HCT116 (cell line): ENCODE results near the gene DDX10. TPM values are rescaled to one million over a fixed set of nuclear protein-coding genes. Genes with fewer than 3 reads are reported as not detected.

Source experiments
- ATAC-seq: fragments of 200-7000 bp; cut with Tn5 transposase; 2 replicates; pipeline ENCODE4 v1.9.1; 2020; ENCODE audit warnings: mild to moderate bottlenecking, moderate library complexity
- BruUV-seq: library from RNA; stranded (reverse); fragments of 400-500 nt; replicated peaks from 2 replicates; lab custom pipeline; 2021; lab: Mats Ljungman, UMichigan
- CTCF ChIA-PET: fragments of 300-600 bp; sonication (Branson Sonifier 250); formaldehyde crosslinking; loops from one replicate; lab custom pipeline; 2021; ENCODE audit warnings: antibody characterized with exemption; lab: Charles Lee
- POLR2A ChIA-PET: fragments of 300-600, 350-600 bp; sonication (Branson Sonifier 250); formaldehyde crosslinking; loops from one replicate; lab custom pipeline; 2021; ENCODE audit warnings: antibody characterized with exemption; lab: Charles Lee
- RAD21 ChIA-PET, 2 experiments: fragments of 300-600 bp; sonication (Branson Sonifier 250); formaldehyde crosslinking; loops; one replicate each; lab custom pipeline; 2023; ENCODE audit warnings: low total read pairs in 2 of 2; ENCODE audit not compliant: uncharacterized antibody in 2 of 2, unreplicated experiment in 2 of 2, low non-redundant PET in 1 of 2; lab: Charles Lee
- DNase-seq: peaks from one replicate; pipeline ENCODE4 v3.0.0-alpha.2; 2010; ENCODE audit warnings: low read depth, low spot score
- H2AFZ ChIP-seq: fragments of 200-600 bp; shearing (Covaris generic), sonication (generic); 2 replicates; pipeline ENCODE4 v1.6.1; 2017; ENCODE audit warnings: low read depth, mixed run types, mixed read lengths, antibody characterized with exemption, low read length; ENCODE audit not compliant: poor library complexity, severe bottlenecking
- H3K27ac ChIP-seq: 2 replicates; pipeline ENCODE4 v1.5.1; 2012; ENCODE audit warnings: low read depth, low read length
- H3K27me3 ChIP-seq: fragments of 200-600 bp; sonication (generic); 2 replicates; pipeline ENCODE4 v1.6.1; 2016; ENCODE audit warnings: mixed run types, low read length, mixed read lengths; ENCODE audit not compliant: insufficient read depth
- H3K36me3 ChIP-seq, 2 experiments: fragments of 200-500 bp in 1 of 2; fragments of 200-600 bp in 1 of 2; sonication (Bioruptor generic) in 1 of 2; sonication (generic) in 1 of 2; 2 replicates each; pipeline versions ENCODE4 v1.5.1 to v1.6.1; 2014 to 2016; ENCODE audit warnings: low read length in 2 of 2, inconsistent platforms in 1 of 2, mixed read lengths in 1 of 2, mixed run types in 1 of 2; ENCODE audit not compliant: insufficient read depth in 2 of 2, control insufficient read depth in 1 of 2
- H3K4me1 ChIP-seq, 2 experiments: fragments of 200-600 bp in 1 of 2; sonication (generic) in 1 of 2; 2 replicates each; pipeline versions ENCODE4 v1.5.1 to v1.6.1; 2012 to 2017; ENCODE audit warnings: low read length in 2 of 2, inconsistent platforms in 1 of 2, mild to moderate bottlenecking in 1 of 2, mixed read lengths in 1 of 2, mixed run types in 1 of 2, moderate library complexity in 1 of 2; ENCODE audit not compliant: insufficient read depth in 2 of 2, control insufficient read depth in 1 of 2
- H3K4me2 ChIP-seq: fragments of 200-600 bp; sonication (generic); 2 replicates; pipeline ENCODE4 v1.6.1; 2017; ENCODE audit warnings: mixed run types, low read length, mixed read lengths
- H3K4me3 ChIP-seq, 2 experiments: fragments of 200-600 bp in 1 of 2; sonication (generic) in 1 of 2; replicated peaks in 1 of 2; 2 replicates each; pipeline ENCODE4 v1.5.1; 2011 to 2016; ENCODE audit warnings: low read length in 2 of 2, control low read depth in 1 of 2, low read depth in 1 of 2, mild to moderate bottlenecking in 1 of 2, mixed read lengths in 1 of 2, mixed run types in 1 of 2
- H3K79me2 ChIP-seq: fragments of 200-600 bp; sonication (generic); 2 replicates; pipeline ENCODE4 v1.6.1; 2017; ENCODE audit warnings: mild to moderate bottlenecking, mixed run types, low read length, moderate library complexity, mixed read lengths; ENCODE audit not compliant: insufficient read depth
- H3K9ac ChIP-seq: fragments of 200-600 bp; sonication (generic); 2 replicates; pipeline ENCODE4 v1.6.1; 2016; ENCODE audit warnings: low read length, mixed read lengths
- H3K9me2 ChIP-seq: fragments of 200-600 bp; sonication (generic), shearing (Covaris generic); 2 replicates; pipeline ENCODE4 v1.6.1; 2017; ENCODE audit warnings: mixed run types, mild to moderate bottlenecking, moderate library complexity; ENCODE audit not compliant: insufficient read depth
- H3K9me3 ChIP-seq, 2 experiments: fragments of 200-500 bp in 1 of 2; fragments of 200-600 bp in 1 of 2; sonication (Bioruptor generic) in 1 of 2; sonication (generic) in 1 of 2; 2 replicates each; pipeline ENCODE4 v1.6.1; 2014 to 2017; ENCODE audit warnings: low read length in 2 of 2, mixed read lengths in 2 of 2, inconsistent platforms in 1 of 2, low read depth in 1 of 2, mild to moderate bottlenecking in 1 of 2, mixed run types in 1 of 2, moderate library complexity in 1 of 2; ENCODE audit not compliant: control insufficient read depth in 1 of 2, insufficient read depth in 1 of 2
- H4K20me1 ChIP-seq: fragments of 200-600 bp; sonication (generic), shearing (Covaris generic); 2 replicates; pipeline ENCODE4 v1.6.1; 2017; ENCODE audit warnings: mixed run types, mild to moderate bottlenecking, moderate library complexity; ENCODE audit not compliant: insufficient read depth
- CBX3 ChIP-seq: IDR thresholded peaks from 2 replicates; pipeline ENCODE4 v1.6.1; 2012; ENCODE audit warnings: low read depth
- CTCF ChIP-seq, 3 experiments: fragments of 200-600 bp in 1 of 3; sonication (generic) in 1 of 3; IDR thresholded peaks in 2 of 3; conservative IDR thresholded peaks in 1 of 3; 2 replicates each; pipeline ENCODE4 v1.5.1; 2012 to 2017; ENCODE audit warnings: low read depth in 2 of 3, low read length in 2 of 3, antibody characterized with exemption in 1 of 3, borderline replicate concordance in 1 of 3, control low read depth in 1 of 3, mild to moderate bottlenecking in 1 of 3, mixed read lengths in 1 of 3, mixed run types in 1 of 3, moderate library complexity in 1 of 3; ENCODE audit not compliant: insufficient read depth in 1 of 3
- EGR1 ChIP-seq: IDR thresholded peaks from 2 replicates; pipeline ENCODE4 v1.6.1; 2012; ENCODE audit warnings: low read depth
- EZH2 ChIP-seq: fragments of 200-600 bp; sonication (generic); IDR thresholded peaks from 2 replicates; pipeline ENCODE4 v1.6.1; 2017; ENCODE audit warnings: antibody characterized with exemption, mixed run types
- FOSL1 ChIP-seq: IDR thresholded peaks from 2 replicates; pipeline ENCODE4 v1.6.1; 2012; ENCODE audit warnings: low read depth
- JUND ChIP-seq: IDR thresholded peaks from 2 replicates; pipeline ENCODE4 v1.6.1; 2012
- MAX ChIP-seq: IDR thresholded peaks from 2 replicates; pipeline ENCODE4 v1.6.1; 2012
- RAD21 ChIP-seq: IDR thresholded peaks from 2 replicates; pipeline ENCODE4 v1.6.1; 2012; ENCODE audit warnings: low read depth, mild to moderate bottlenecking
- SIN3A ChIP-seq: IDR thresholded peaks from 2 replicates; pipeline ENCODE4 v1.6.1; 2012; ENCODE audit warnings: low read depth
- SP1 ChIP-seq: IDR thresholded peaks from 2 replicates; pipeline ENCODE4 v1.6.1; 2012; ENCODE audit warnings: low read depth
- SRF ChIP-seq: IDR thresholded peaks from 2 replicates; pipeline ENCODE4 v1.6.1; 2012; ENCODE audit warnings: low read depth
- YY1 ChIP-seq: IDR thresholded peaks from 2 replicates; pipeline ENCODE4 v1.6.1; 2011; ENCODE audit warnings: low read length, low read depth, moderate library complexity, mild to moderate bottlenecking; ENCODE audit not compliant: insufficient replicate concordance; ENCODE audit errors: extremely low read depth
- ZBTB33 ChIP-seq: IDR thresholded peaks from 2 replicates; pipeline ENCODE4 v1.6.1; 2011; ENCODE audit warnings: mild to moderate bottlenecking, low read length, moderate library complexity; ENCODE audit not compliant: insufficient replicate concordance; ENCODE audit errors: extremely low read depth
- ZNF274 ChIP-seq: fragments of 200-500 bp; sonication (Bioruptor generic); IDR thresholded peaks from 2 replicates; pipeline ENCODE4 v1.6.1; 2014; ENCODE audit warnings: mild to moderate bottlenecking, low read depth, low read length, inconsistent platforms
- intact Hi-C: fragments of 100-400 bp; cut with micrococcal nuclease; formaldehyde crosslinking; loops from 2 replicates; pipeline ENCODE4 v1.10.0; 2022
- total RNA-seq: library from RNA; stranded (reverse); gene quantifications from one replicate; pipeline ENCODE4 v1.2.1, GENCODE V29; 2021; ENCODE audit not compliant: unreplicated experiment

Gene DDX10
- total RNA-seq, 1 experiment from 2014 or later, result 66.5 TPM

GRCh38 chr11:108813086-108813485 is 148.2 kb downstream of the DDX10 start:
- no TSS peak for BruUV-seq
- CTCF ChIA-PET, result no interaction called here
- H3K9me3 ChIP-seq, result no peaks in the 10 kb centered on the region
- H3K36me3 ChIP-seq, result no peaks in the 10 kb centered on the region
- no peaks in the 10 kb centered on the region for H4K20me1 ChIP-seq
- H3K79me2 ChIP-seq, result peaks cover 57% of the 10 kb centered on the region
- H2AFZ ChIP-seq, result no peak overlapping the region
- H3K9ac ChIP-seq, result no peak overlapping the region
- H3K4me3 ChIP-seq, result no peak overlapping the region
- POLR2A ChIA-PET, result no interaction called here
- no peak overlapping the region for H3K27ac ChIP-seq
- H3K27me3 ChIP-seq, result no peaks in the 10 kb centered on the region
- no peaks in the 10 kb centered on the region for H3K9me2 ChIP-seq
- ATAC-seq, result no peak
- RAD21 ChIA-PET, result no interaction called here
- DNase-seq, result no peak
- no peak overlapping the region for H3K4me2 ChIP-seq
- no peaks in the 10 kb centered on the region for H3K4me1 ChIP-seq
- TF ChIP-seq SP1, result no peak
- TF ChIP-seq YY1, result no peak
- no peak for TF ChIP-seq ZBTB33
- TF ChIP-seq RAD21, result no peak
- TF ChIP-seq, all 23 proteins: peak for 0
- intact Hi-C loops, result no loop called here

GRCh38 chr11:108817976-108818375 is 153.1 kb downstream of the DDX10 start:
- ChIA-PET POLR2A (no interaction called here), RAD21 (no interaction called here), CTCF (no interaction called here)
- ATAC-seq (no peak), DNase-seq (no peak)
- no TSS peak for BruUV-seq
- no peaks in the 10 kb centered on the region for H3K4me1 ChIP-seq
- H3K27me3 ChIP-seq, result no peaks in the 10 kb centered on the region
- no peak overlapping the region for H3K9ac ChIP-seq
- no peak overlapping the region for H3K4me2 ChIP-seq
- no peaks in the 10 kb centered on the region for H3K36me3 ChIP-seq
- H3K4me3 ChIP-seq, result no peak overlapping the region
- no peak for TF ChIP-seq CTCF (IDR thresholded peaks at IDR 0.05 in 2 of 3, conservative IDR thresholded peaks at IDR 0.05 in 1 of 3; ENCODE audit: borderline replicate concordance in 1 of 3, insufficient read depth in 1 of 3, low read depth in 2 of 3, low read length in 2 of 3)
- no peak for TF ChIP-seq RAD21
- TF ChIP-seq SIN3A, result no peak
- TF ChIP-seq CBX3, result no peak
- TF ChIP-seq EZH2, result no peak
- TF ChIP-seq ZNF274, result no peak
- TF ChIP-seq ZBTB33, result no peak
- TF ChIP-seq MAX, result no peak
- TF ChIP-seq EGR1, result no peak
- TF ChIP-seq SRF, result no peak
- TF ChIP-seq FOSL1, result no peak
- TF ChIP-seq JUND, result no peak
- H3K79me2 ChIP-seq, result peaks cover 55% of the 10 kb centered on the region
- no peak overlapping the region for H3K27ac ChIP-seq
- H2AFZ ChIP-seq, result no peak overlapping the region
- no peaks in the 10 kb centered on the region for H3K9me3 ChIP-seq
- no peaks in the 10 kb centered on the region for H4K20me1 ChIP-seq
- no peaks in the 10 kb centered on the region for H3K9me2 ChIP-seq
- intact Hi-C loops, result no loop called here
